ENCODE results near the gene IBA57.

- TF ChIP-seq POLR2A (IDR thresholded peaks at IDR 0.05; ENCODE audit: low read depth, low read length) = no peak
- no peak for TF ChIP-seq POLR2AphosphoS5 (IDR thresholded peaks at IDR 0.05; ENCODE audit: low read depth, low read length)
Measured at GRCh38 chr1:228212415-228212965, 46.9 kb downstream of the IBA57 start.

Data from GM12891 (cell line).